Measurements from ENCODE around the gene MRPL36.

- no peak for TF ChIP-seq EZH2 (optimal IDR thresholded peaks at IDR 0.05; ENCODE audit: low read depth, low read length)
- no peak for TF ChIP-seq CTCF (IDR thresholded peaks at IDR 0.05; ENCODE audit: low read length)
- no peak for TF ChIP-seq EZH2phosphoT487 (IDR thresholded peaks at IDR 0.05; ENCODE audit: low read length)
Observed at GRCh38 chr5:1752881-1753280, 46.8 kb downstream of the MRPL36 start.
